Lung (tissue), 12 donors: ENCODE results near the gene NTN1. TPM values are rescaled to one million over a fixed set of nuclear protein-coding genes. Genes with fewer than 3 reads are reported as not detected.

Experiments used
- ATAC-seq: fragments of 200-7000 bp; cut with Tn5 transposase; one replicate; pipeline ENCODE4 v1.9.1; 2020; ENCODE audit warnings: moderate number of reproducible peaks; ENCODE audit not compliant: insufficient read depth, low FRiP score
- DNase-seq, 3 donors: peaks; one replicate each; pipeline ENCODE4 v3.0.0-alpha.2; 2013 to 2017
- H3K27ac ChIP-seq, 2 donors: one replicate each; pipeline ENCODE4 v1.5.1; 2013; ENCODE audit warnings: mild to moderate bottlenecking in 2 of 2, moderate library complexity in 2 of 2, control low read depth in 1 of 2, inconsistent platforms in 1 of 2, low read depth in 1 of 2, low read length in 1 of 2
- H3K27me3 ChIP-seq, 3 donors: one replicate each; pipeline ENCODE4 v1.5.1; 2013; ENCODE audit warnings: low read length in 2 of 3; ENCODE audit not compliant: control insufficient read depth in 3 of 3, insufficient read depth in 3 of 3
- H3K36me3 ChIP-seq, 4 donors: one replicate each; pipeline ENCODE4 v1.5.1; 2013; ENCODE audit warnings: low read length in 4 of 4, mild to moderate bottlenecking in 1 of 4, moderate library complexity in 1 of 4; ENCODE audit not compliant: control insufficient read depth in 4 of 4, insufficient read depth in 4 of 4
- H3K4me1 ChIP-seq, 5 donors: one replicate each; pipeline ENCODE4 v1.5.1; 2013; ENCODE audit warnings: low read length in 5 of 5, mild to moderate bottlenecking in 2 of 5, moderate library complexity in 1 of 5; ENCODE audit not compliant: control insufficient read depth in 5 of 5, insufficient read depth in 5 of 5
- H3K4me3 ChIP-seq: one replicate; pipeline ENCODE4 v1.5.1; 2013; ENCODE audit warnings: mild to moderate bottlenecking, control low read depth, moderate library complexity
- H3K9ac ChIP-seq, 2 donors: one replicate each; pipeline ENCODE4 v1.5.1; 2013; ENCODE audit warnings: low read length in 2 of 2, control low read depth in 1 of 2; ENCODE audit not compliant: insufficient read depth in 1 of 2
- H3K9me3 ChIP-seq, 4 donors: one replicate each; pipeline ENCODE4 v1.5.1; 2013; ENCODE audit warnings: low read length in 3 of 4, mild to moderate bottlenecking in 1 of 4, moderate library complexity in 1 of 4; ENCODE audit not compliant: control insufficient read depth in 4 of 4, insufficient read depth in 3 of 4
- CTCF ChIP-seq: IDR thresholded peaks from 2 replicates; pipeline ENCODE4 v1.5.1; 2012; ENCODE audit warnings: mild to moderate bottlenecking; ENCODE audit errors: control extremely low read depth, extremely low read depth
- WGBS, 2 donors: extraction: QIAGEN DNeasy Blood & Tissue Kit; methylation state at CpG; one replicate each; pipeline ENCODE4 v1.1.7; 2013; 5-methylcytosine and 5-hydroxymethylcytosine counted together
- polyA plus RNA-seq, 2 donors: library from polyadenylated mRNA; stranded (reverse); fragments of 200-250 nt; gene quantifications; one replicate each; pipeline ENCODE4 v1.2.1, GENCODE V29; 2013
- total RNA-seq, 2 donors: library from RNA; depleted of rRNA in 1 of 2; stranded (reverse); fragments of >200 nt in 1 of 2; gene quantifications; one replicate each; pipeline ENCODE4 v1.2.1, GENCODE V29; 2014 to 2021
- donor health status: control.
- donor health status: control.
- donor health status: Bipolar disorder and iron deficiency.
- donor health status: healthy.
- donor health status: DM: yes; HTN: yes; CAD: no.

NTN1 gene
- total and polyA plus RNA-seq, 4 donors, result 3.6 to 17.1 (median 7.8) TPM

GRCh38 chr17:9056566-9056965, 35.3 kb downstream of the NTN1 start:
- H3K36me3 ChIP-seq, result no peaks in the 10 kb centered on the region
- ATAC-seq, result no peak
- H3K4me3 ChIP-seq, result no peak overlapping the region
- peaks cover 0 to 3% (median 1%) of the 10 kb centered on the region in 4 donors for H3K9me3 ChIP-seq
- DNase-seq, result no peak
- H3K27me3 ChIP-seq, result no peaks in the 10 kb centered on the region
- peaks cover 0 to 7% (median 0%) of the 10 kb centered on the region in 5 donors for H3K4me1 ChIP-seq
- H3K9ac ChIP-seq, result no peak overlapping the region
- TF ChIP-seq CTCF, result no peak
- H3K27ac ChIP-seq, result no peak overlapping the region
- 78 to 84% methylated on average over 12 of the region's 12 CpGs for WGBS, 2 donors

DNA sequence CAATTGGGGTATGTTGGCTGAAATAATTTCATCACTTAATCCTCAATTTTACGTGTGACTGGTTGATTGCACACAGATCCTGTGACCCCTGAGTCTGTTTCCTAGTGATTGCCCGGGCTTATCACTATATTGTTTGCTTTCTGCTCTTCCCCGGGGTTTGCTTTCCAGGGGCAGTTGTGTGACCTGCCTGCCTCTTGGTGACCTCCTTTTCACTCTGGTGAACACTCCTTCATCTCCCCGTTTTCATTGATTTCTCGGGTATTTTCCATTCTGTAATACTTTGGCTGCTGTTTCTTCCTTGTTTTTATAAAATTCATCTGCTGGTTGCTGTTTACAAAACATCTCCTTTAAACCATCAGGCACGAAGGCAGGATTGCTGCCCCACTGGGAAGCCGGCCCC, 36.0 kb downstream of the NTN1 start:
- no peak for DNase-seq
- no peak for ATAC-seq

GRCh38 chr17:9062399-9062902, 41.1 kb downstream of the NTN1 start:
- Histone ChIP-seq H3K9ac (no peak overlapping the region), H3K36me3 (no peaks in the 10 kb centered on the region), H3K4me1 (no peaks in the 10 kb centered on the region), H3K9me3 (peaks cover 0 to 5% (median 0%) of the 10 kb centered on the region in 4 donors), H3K27me3 (no peaks in the 10 kb centered on the region), H3K4me3 (no peak overlapping the region), H3K27ac (no peak overlapping the region)
- no peak for TF ChIP-seq CTCF
- no peak for DNase-seq
- WGBS, 2 donors, result 77 to 90% methylated on average over 9 of the region's 9 CpGs
- ATAC-seq, result no peak

More for the DNA sequence above, 36.0 kb downstream of the NTN1 start:
- no peak for TF ChIP-seq CTCF
- Histone ChIP-seq H3K9ac (no peak overlapping the region), H3K36me3 (no peaks in the 10 kb centered on the region), H3K9me3 (peaks cover 0 to 3% (median 1%) of the 10 kb centered on the region in 4 donors), H3K27me3 (no peaks in the 10 kb centered on the region), H3K27ac (no peak overlapping the region), H3K4me3 (no peak overlapping the region), H3K4me1 (peaks cover 0 to 7% (median 0%) of the 10 kb centered on the region in 5 donors)
- 48 to 69% methylated on average over 7 of the region's 7 CpGs for WGBS, 2 donors

DNA sequence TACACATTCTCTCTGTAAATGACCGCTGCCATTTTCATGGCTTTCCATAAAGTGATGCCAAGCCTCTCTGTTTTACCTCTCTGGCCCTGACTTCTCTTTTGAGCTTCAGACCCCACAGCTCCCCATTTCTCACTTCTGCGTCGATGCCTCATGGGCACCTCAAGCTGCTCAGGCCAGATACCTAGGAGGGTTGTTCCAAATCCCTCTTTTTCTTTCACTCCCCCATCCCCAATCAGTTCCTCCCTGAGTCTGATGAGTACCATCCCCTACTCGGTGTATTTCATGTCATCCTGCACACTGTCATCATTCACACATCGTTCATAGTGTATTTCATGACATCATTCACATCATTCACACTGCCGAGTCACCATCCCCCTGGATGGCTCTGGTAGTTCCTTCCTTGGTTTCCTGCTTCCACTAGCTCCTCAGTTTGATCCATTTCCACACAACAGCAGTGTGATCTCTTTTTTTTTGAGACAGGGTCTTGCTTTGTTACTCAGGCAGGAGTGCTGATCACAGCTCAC, 43.1 kb downstream of the NTN1 start:
- no peak for TF ChIP-seq CTCF
- Histone ChIP-seq H3K4me1 (no peaks in the 10 kb centered on the region), H3K27me3 (no peaks in the 10 kb centered on the region), H3K27ac (no peak overlapping the region), H3K9ac (no peak overlapping the region), H3K9me3 (peaks cover 0 to 5% (median 0%) of the 10 kb centered on the region in 4 donors), H3K4me3 (no peak overlapping the region), H3K36me3 (no peaks in the 10 kb centered on the region)
- DNase-seq, result no peak
- ATAC-seq, result no peak
- 80 to 85% methylated on average over 6 of the region's 6 CpGs for WGBS, 2 donors
